Measurements from ENCODE around the gene COQ3.

The COQ3 gene

GRCh38 chr6:99378636-99379035 lies 15.4 kb downstream of the COQ3 start:
- peak; percentile 6 for DNase-seq

- DNase-seq, result no peak
Observed at GRCh38 chr6:99369533-99369932, 24.5 kb downstream of the COQ3 start.

GRCh38 chr6:99366852-99367251 lies 27.1 kb downstream of the COQ3 start:
- DNase-seq, result no peak

GRCh38 chr6:99364026-99364425 lies 30.0 kb downstream of the COQ3 start:
- no peak for DNase-seq

- no peak for DNase-seq
Observed at GRCh38 chr6:99362678-99363268, 31.2 kb downstream of the COQ3 start.

GRCh38 chr6:99359800-99360199 lies 34.2 kb downstream of the COQ3 start:
- DNase-seq, result no peak

- DNase-seq, result no peak
Observed at GRCh38 chr6:99356641-99357040, 37.4 kb downstream of the COQ3 start.

- DNase-seq, result no peak
Observed at GRCh38 chr6:99354983-99355382, 39.0 kb downstream of the COQ3 start.

- no peak for DNase-seq
Observed at GRCh38 chr6:99353126-99353525, 40.9 kb downstream of the COQ3 start.

GRCh38 chr6:99350573-99350972 lies 43.4 kb downstream of the COQ3 start:
- DNase-seq, result no peak

- no peak for DNase-seq
Observed at GRCh38 chr6:99349171-99350141, 44.5 kb downstream of the COQ3 start, which contains the start of gene FAXC. TSS of gene FAXC (minus strand) at chr6:99349674. CDS start at chr6:99349372, 302 bp downstream.

GRCh38 chr6:99348288-99349170 lies 45.5 kb downstream of the COQ3 start:
- DNase-seq, result no peak

GRCh38 chr6:99347804-99348203 lies 46.2 kb downstream of the COQ3 start:
- no peak for DNase-seq

- DNase-seq, result no peak
Observed at GRCh38 chr6:99346595-99346994, 47.4 kb downstream of the COQ3 start.

GRCh38 chr6:99345164-99345563 lies 48.8 kb downstream of the COQ3 start:
- no peak for DNase-seq

- DNase-seq, result no peak
Observed at GRCh38 chr6:99344289-99344688, 49.7 kb downstream of the COQ3 start.

- no peak for DNase-seq
Observed at GRCh38 chr6:99341862-99342455, 52.0 kb downstream of the COQ3 start.

- no peak for DNase-seq
Observed at GRCh38 chr6:99338188-99338587, 55.8 kb downstream of the COQ3 start.

GRCh38 chr6:99335298-99335697 lies 58.7 kb downstream of the COQ3 start:
- peak; percentile 10 for DNase-seq

GRCh38 chr6:99334526-99335127 lies 59.4 kb downstream of the COQ3 start:
- peak; percentile 46 for DNase-seq

- no peak for DNase-seq
Observed at GRCh38 chr6:99333068-99333467, 60.9 kb downstream of the COQ3 start.

- no peak for DNase-seq
Observed at GRCh38 chr6:99331531-99331930, 62.5 kb downstream of the COQ3 start.
